ENCODE measurements around the gene TECTB. TPM values are rescaled to one million over a fixed set of nuclear protein-coding genes. Genes with fewer than 3 reads are reported as not detected.

The TECTB gene
- not detected in 2 replicates for total RNA-seq

DNA sequence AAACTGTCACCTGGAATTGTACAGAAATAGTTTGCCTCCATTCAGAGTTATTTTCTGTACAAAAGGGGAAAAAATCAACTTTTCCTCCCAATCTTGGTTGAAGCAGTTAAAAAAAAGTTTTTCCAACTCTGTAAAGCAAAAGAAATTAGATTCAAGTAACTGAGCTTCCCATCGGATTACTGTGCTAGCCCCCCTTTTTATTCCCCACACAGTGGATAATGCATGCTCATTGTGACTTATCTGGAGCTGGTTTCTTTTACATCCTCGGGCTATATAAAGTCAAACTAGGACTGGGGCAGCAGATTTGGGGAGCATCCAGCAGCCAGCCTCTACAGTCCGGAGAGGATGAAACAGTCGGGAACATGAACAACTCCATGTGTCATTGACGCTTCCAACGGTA lies at the start of gene TECTB:
Gene TECTB, plus strand, starts transcription at position 301 of the 400 bp plus-strand sequence. CDS start 335 bp downstream, outside the sequence.

Other genes starting within 250 kb of the TECTB start
- gene GPAM, start 99.6 kb upstream of the TECTB start, total RNA-seq: 14.5 and 61.5 TPM in 2 replicates
- gene ACSL5, start 90.7 kb downstream of the TECTB start, total RNA-seq: 0.30 and 0.46 TPM in 2 replicates
- 24.5 and 24.9 TPM in 2 replicates for gene ZDHHC6, start 163.5 kb downstream of the TECTB start, total RNA-seq
- gene VTI1A, start 163.8 kb downstream of the TECTB start, total RNA-seq: 33.9 and 44.8 TPM in 2 replicates

Data from smooth muscle cell of the umbilical artery (primary cell).